ENCODE results near the gene OSBPL6. TPM values are rescaled to one million over a fixed set of nuclear protein-coding genes. Genes with fewer than 3 reads are reported as not detected.

OSBPL6 gene
- total and polyA plus RNA-seq, 2 of the 13 experiments (the other 11 are each of a cell fraction or from before 2014, with no cell fraction given): 0.03 to 0.11 TPM

DNA sequence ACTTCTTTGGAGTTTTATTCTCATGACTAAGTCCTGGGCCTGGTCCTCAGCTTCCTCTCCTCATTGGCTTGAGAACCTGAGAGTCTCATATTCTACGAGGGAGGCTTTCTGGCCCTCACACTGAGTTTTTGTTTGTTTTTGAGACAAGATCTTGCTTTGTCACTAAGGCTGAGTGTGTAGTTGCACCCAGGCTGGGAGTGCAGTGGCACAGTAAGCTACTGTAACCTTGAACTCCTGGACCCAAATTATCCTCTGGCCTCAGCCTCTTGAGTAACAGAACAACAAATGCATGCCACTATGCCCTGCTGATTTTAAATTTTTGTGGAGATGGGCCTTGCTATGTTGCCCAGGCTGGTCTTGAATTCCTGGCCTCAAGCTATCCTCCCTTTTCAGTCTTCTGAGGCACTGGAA is 234.1 kb downstream of the OSBPL6 start (continued):
- TF ChIP-seq, protein P1, sequence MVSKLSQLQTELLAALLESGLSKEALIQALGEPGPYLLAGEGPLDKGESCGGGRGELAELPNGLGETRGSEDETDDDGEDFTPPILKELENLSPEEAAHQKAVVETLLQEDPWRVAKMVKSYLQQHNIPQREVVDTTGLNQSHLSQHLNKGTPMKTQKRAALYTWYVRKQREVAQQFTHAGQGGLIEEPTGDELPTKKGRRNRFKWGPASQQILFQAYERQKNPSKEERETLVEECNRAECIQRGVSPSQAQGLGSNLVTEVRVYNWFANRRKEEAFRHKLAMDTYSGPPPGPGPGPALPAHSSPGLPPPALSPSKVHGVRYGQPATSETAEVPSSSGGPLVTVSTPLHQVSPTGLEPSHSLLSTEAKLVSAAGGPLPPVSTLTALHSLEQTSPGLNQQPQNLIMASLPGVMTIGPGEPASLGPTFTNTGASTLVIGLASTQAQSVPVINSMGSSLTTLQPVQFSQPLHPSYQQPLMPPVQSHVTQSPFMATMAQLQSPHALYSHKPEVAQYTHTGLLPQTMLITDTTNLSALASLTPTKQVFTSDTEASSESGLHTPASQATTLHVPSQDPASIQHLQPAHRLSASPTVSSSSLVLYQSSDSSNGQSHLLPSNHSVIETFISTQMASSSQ (IDR thresholded peaks at IDR 0.05; ENCODE audit: low read depth): 0 out of 2 replicates have a peak, but pooled peaks have one; percentile 21
- TF ChIP-seq, protein P1 (CRISPR knock-in tag; IDR thresholded peaks at IDR 0.05; ENCODE audit: borderline replicate concordance): peak; percentile 38; the same call in 1 of the 2 replicates
- peak; percentile 75; the same call in 1 of the 2 replicates for TF ChIP-seq FOXK1 (CRISPR knock-in tag; IDR thresholded peaks at IDR 0.05; ENCODE audit: borderline replicate concordance, low read depth)
- TF ChIP-seq ZNF614 (CRISPR knock-in tag; IDR thresholded peaks at IDR 0.05; ENCODE audit: borderline replicate concordance): peak; percentile 85
- TF ChIP-seq GABPB1 (CRISPR knock-in tag; IDR thresholded peaks at IDR 0.05): 0 out of 2 replicates have a peak, but pooled peaks have one; percentile 30
- TF ChIP-seq ELF3 (CRISPR knock-in tag; IDR thresholded peaks at IDR 0.05): peak; percentile 49; the same call in 1 of the 2 replicates
- TF ChIP-seq PHF8 (CRISPR knock-in tag; IDR thresholded peaks at IDR 0.05): no peak
- 0 out of 3 replicates have a peak, but pooled peaks have one; percentile 63 for TF ChIP-seq MXI1 (IDR thresholded peaks at IDR 0.05; ENCODE audit: borderline replicate concordance, low read depth, low read length)
- TF ChIP-seq FOXO1 (CRISPR knock-in tag; IDR thresholded peaks at IDR 0.05): peak; percentile 83
- peak; percentile 71; the same call in 1 of the 2 replicates for TF ChIP-seq SOX5 (CRISPR knock-in tag; IDR thresholded peaks at IDR 0.05; ENCODE audit: borderline replicate concordance)
- no peak for TF ChIP-seq MYC (CRISPR knock-in tag; IDR thresholded peaks at IDR 0.05; ENCODE audit: borderline replicate concordance)
- 0 out of 2 replicates have a peak, but pooled peaks have one; percentile 8 for TF ChIP-seq KDM1A (CRISPR knock-in tag; IDR thresholded peaks at IDR 0.05)
- TF ChIP-seq ZNF772 (CRISPR knock-in tag; IDR thresholded peaks at IDR 0.05): peak; percentile 78; the same call in 1 of the 2 replicates
- peak; percentile 28; the same call in 1 of the 2 replicates for TF ChIP-seq NAIF1 (CRISPR knock-in tag; IDR thresholded peaks at IDR 0.05; ENCODE audit: borderline replicate concordance)
- TF ChIP-seq, protein P2, sequence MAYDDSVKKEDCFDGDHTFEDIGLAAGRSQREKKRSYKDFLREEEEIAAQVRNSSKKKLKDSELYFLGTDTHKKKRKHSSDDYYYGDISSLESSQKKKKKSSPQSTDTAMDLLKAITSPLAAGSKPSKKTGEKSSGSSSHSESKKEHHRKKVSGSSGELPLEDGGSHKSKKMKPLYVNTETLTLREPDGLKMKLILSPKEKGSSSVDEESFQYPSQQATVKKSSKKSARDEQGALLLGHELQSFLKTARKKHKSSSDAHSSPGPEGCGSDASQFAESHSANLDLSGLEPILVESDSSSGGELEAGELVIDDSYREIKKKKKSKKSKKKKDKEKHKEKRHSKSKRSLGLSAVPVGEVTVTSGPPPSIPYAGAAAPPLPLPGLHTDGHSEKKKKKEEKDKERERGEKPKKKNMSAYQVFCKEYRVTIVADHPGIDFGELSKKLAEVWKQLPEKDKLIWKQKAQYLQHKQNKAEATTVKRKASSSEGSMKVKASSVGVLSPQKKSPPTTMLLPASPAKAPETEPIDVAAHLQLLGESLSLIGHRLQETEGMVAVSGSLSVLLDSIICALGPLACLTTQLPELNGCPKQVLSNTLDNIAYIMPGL (CRISPR knock-in tag; IDR thresholded peaks at IDR 0.05; ENCODE audit: borderline replicate concordance in 1 of 2, low read depth in 1 of 2): peak in 1 of 2 experiments; percentile 41; a peak in 1 of 4 replicates
- TF ChIP-seq TEAD3 (CRISPR knock-in tag; optimal IDR thresholded peaks at IDR 0.05; ENCODE audit: borderline replicate concordance): peak; percentile 84
- TF ChIP-seq FOXA3 (CRISPR knock-in tag; IDR thresholded peaks at IDR 0.05): peak; percentile 79
- peak; percentile 26 for TF ChIP-seq JARID2 (CRISPR knock-in tag; IDR thresholded peaks at IDR 0.05; ENCODE audit: insufficient replicate concordance)
- peak; percentile 50; the same call in 1 of the 2 replicates for TF ChIP-seq ZBTB7B (CRISPR knock-in tag; IDR thresholded peaks at IDR 0.05)
- TF ChIP-seq SAP130 (CRISPR knock-in tag; IDR thresholded peaks at IDR 0.05; ENCODE audit: low read depth): peak; percentile 77
- TF ChIP-seq FOXA1 (IDR thresholded peaks at IDR 0.05): no peak
- peak; percentile 70 for TF ChIP-seq FOXA1 (CRISPR knock-in tag; IDR thresholded peaks at IDR 0.05)
- peak; percentile 90 for TF ChIP-seq ZNF331 (CRISPR knock-in tag; IDR thresholded peaks at IDR 0.05)
- peak; percentile 41; the same call in 1 of the 2 replicates for TF ChIP-seq RFXAP (CRISPR knock-in tag; IDR thresholded peaks at IDR 0.05; ENCODE audit: borderline replicate concordance)
- no peak for TF ChIP-seq CC2D1A (CRISPR knock-in tag; IDR thresholded peaks at IDR 0.05)
- TF ChIP-seq ADNP (CRISPR knock-in tag; IDR thresholded peaks at IDR 0.05): peak; percentile 26; the same call in 1 of the 2 replicates
- peak; percentile 54; the same call in 1 of the 2 replicates for TF ChIP-seq SOX13 (IDR thresholded peaks at IDR 0.05)
- peak in 1 of 2 experiments; percentile 80; a peak in 2 of 4 replicates for TF ChIP-seq SOX13 (CRISPR knock-in tag; conservative IDR thresholded peaks at IDR 0.05 in 1 of 2, IDR thresholded peaks at IDR 0.05 in 1 of 2)
